WTC11 (cell line): ENCODE data around the gene CELF2. TPM values are rescaled to one million over a fixed set of nuclear protein-coding genes. Genes with fewer than 3 reads are reported as not detected.

Experiments
- ATAC-seq: fragments of 200-7000 bp; cut with Tn5 transposase; 2 replicates; pipeline ENCODE4 v1.10.0; 2021; ENCODE audit warnings: mild to moderate bottlenecking, moderate library complexity
- CTCF ChIA-PET: fragments of 300-600 bp; sonication (Branson Sonifier 250); formaldehyde crosslinking; loops from one replicate; lab custom pipeline; 2021; ENCODE audit warnings: antibody characterized with exemption; lab: Charles Lee
- POLR2A ChIA-PET: fragments of 350-600 bp; sonication (Branson Sonifier 250); formaldehyde crosslinking; loops from one replicate; lab custom pipeline; 2021; ENCODE audit warnings: antibody characterized with exemption; lab: Charles Lee
- DNase-seq: peaks from one replicate; pipeline ENCODE4 v3.0.0; 2021; ENCODE audit warnings: low spot score
- H3K27ac Mint-ChIP-seq: 2 replicates; pipeline ENCODE4 v1.8.0; 2021; ENCODE audit warnings: mixed read lengths
- H3K27me3 Mint-ChIP-seq: 2 replicates; pipeline ENCODE4 v1.8.0; 2021; ENCODE audit warnings: low read depth, mild to moderate bottlenecking, moderate library complexity, mixed read lengths
- H3K36me3 Mint-ChIP-seq: 2 replicates; pipeline ENCODE4 v1.8.0; 2021; ENCODE audit warnings: mixed read lengths
- H3K4me1 Mint-ChIP-seq: 2 replicates; pipeline ENCODE4 v1.8.0; 2022; ENCODE audit warnings: mixed read lengths
- H3K4me3 Mint-ChIP-seq: 2 replicates; pipeline ENCODE4 v1.8.0; 2021; ENCODE audit warnings: mild to moderate bottlenecking, moderate library complexity, mixed read lengths
- H3K9me3 Mint-ChIP-seq: 2 replicates; pipeline ENCODE4 v1.8.0; 2021; ENCODE audit warnings: mixed read lengths
- CREB1 ChIP-seq: sonication (generic); formaldehyde crosslinking; IDR thresholded peaks from 2 replicates; pipeline ENCODE4 v1.8.0; 2023; ENCODE audit warnings: mild to moderate bottlenecking, missing genetic modification reagents
- JUN ChIP-seq: sonication (generic); formaldehyde crosslinking; IDR thresholded peaks from 2 replicates; pipeline ENCODE4 v1.8.0; 2023; ENCODE audit warnings: mild to moderate bottlenecking, missing genetic modification reagents
- NFE2L1 ChIP-seq: sonication (generic); formaldehyde crosslinking; IDR thresholded peaks from 2 replicates; pipeline ENCODE4 v1.8.1; 2023; ENCODE audit warnings: missing genetic modification reagents
- NFYB ChIP-seq: sonication (generic); formaldehyde crosslinking; conservative IDR thresholded peaks from 2 replicates; pipeline ENCODE4 v1.8.0; 2022; ENCODE audit warnings: low read depth, missing genetic modification reagents
- NR2C2 ChIP-seq: sonication (generic); formaldehyde crosslinking; IDR thresholded peaks from 2 replicates; pipeline ENCODE4 v1.8.0; 2022; ENCODE audit warnings: mild to moderate bottlenecking, missing genetic modification reagents
- NR3C1 ChIP-seq: sonication (generic); formaldehyde crosslinking; conservative IDR thresholded peaks from 2 replicates; pipeline ENCODE4 v1.8.1; 2023; ENCODE audit warnings: low read depth, mild to moderate bottlenecking, missing genetic modification reagents
- RELA ChIP-seq: sonication (generic); formaldehyde crosslinking; IDR thresholded peaks from 2 replicates; pipeline ENCODE4 v1.8.1; 2022; ENCODE audit warnings: missing genetic modification reagents, mild to moderate bottlenecking, borderline replicate concordance
- SP1 ChIP-seq: sonication (generic); formaldehyde crosslinking; conservative IDR thresholded peaks from 2 replicates; pipeline ENCODE4 v1.8.1; 2022; ENCODE audit warnings: missing genetic modification reagents
- TEAD4 ChIP-seq: sonication (generic); formaldehyde crosslinking; IDR thresholded peaks from 2 replicates; pipeline ENCODE4 v1.8.0; 2022; ENCODE audit warnings: mild to moderate bottlenecking, missing genetic modification reagents
- USF1 ChIP-seq: sonication (generic); formaldehyde crosslinking; IDR thresholded peaks from 2 replicates; pipeline ENCODE4 v1.8.0; 2022; ENCODE audit warnings: mild to moderate bottlenecking, missing genetic modification reagents
- ZMAT4 ChIP-seq: fragments of 250-450 bp; sonication (Bioruptor Pico); IDR thresholded peaks from 2 replicates; pipeline ENCODE4 v1.9.0; 2021; ENCODE audit warnings: mild to moderate bottlenecking
- ZNF138 ChIP-seq: sonication (generic); formaldehyde crosslinking; conservative IDR thresholded peaks from 2 replicates; pipeline ENCODE4 v1.8.1; 2022; ENCODE audit warnings: mild to moderate bottlenecking, moderate library complexity, missing genetic modification reagents
- total RNA-seq: library from RNA; stranded (reverse); gene quantifications from 3 replicates; pipeline ENCODE4 v1.2.3, GENCODE V29; 2021
- TF ChIP-seq, protein P1 (sequence below): sonication (generic); formaldehyde crosslinking; IDR thresholded peaks from 2 replicates; pipeline ENCODE4 v1.8.0; 2022; ENCODE audit warnings: mild to moderate bottlenecking, missing genetic modification reagents
- TF ChIP-seq, protein P2 (sequence below): sonication (generic); formaldehyde crosslinking; IDR thresholded peaks from 2 replicates; pipeline ENCODE4 v1.8.1; 2023; ENCODE audit warnings: mild to moderate bottlenecking, missing genetic modification reagents, moderate library complexity
- TF ChIP-seq, protein P3 (sequence below): sonication (generic); formaldehyde crosslinking; IDR thresholded peaks from 2 replicates; pipeline ENCODE4 v1.8.1; 2022; ENCODE audit warnings: low read depth, mild to moderate bottlenecking, moderate library complexity, missing genetic modification reagents, borderline replicate concordance

The CELF2 gene
- total RNA-seq, 1 experiment from 2014 or later = 24.6 TPM

- POLR2A ChIA-PET = no interaction called here
- Mint-ChIP-seq H3K4me3 (no peak overlapping the region), H3K36me3 (0 out of 2 replicates have a peak, but pooled peaks cover 3% of the 10 kb centered on the region), H3K9me3 (no peaks in the 10 kb centered on the region), H3K27me3 (no peaks in the 10 kb centered on the region), H3K4me1 (peaks cover 8% of the 10 kb centered on the region), H3K27ac (no peak overlapping the region)
- CTCF ChIA-PET = no interaction called here
- DNase-seq (no peak), ATAC-seq (no peak)
- TF ChIP-seq, protein P1, sequence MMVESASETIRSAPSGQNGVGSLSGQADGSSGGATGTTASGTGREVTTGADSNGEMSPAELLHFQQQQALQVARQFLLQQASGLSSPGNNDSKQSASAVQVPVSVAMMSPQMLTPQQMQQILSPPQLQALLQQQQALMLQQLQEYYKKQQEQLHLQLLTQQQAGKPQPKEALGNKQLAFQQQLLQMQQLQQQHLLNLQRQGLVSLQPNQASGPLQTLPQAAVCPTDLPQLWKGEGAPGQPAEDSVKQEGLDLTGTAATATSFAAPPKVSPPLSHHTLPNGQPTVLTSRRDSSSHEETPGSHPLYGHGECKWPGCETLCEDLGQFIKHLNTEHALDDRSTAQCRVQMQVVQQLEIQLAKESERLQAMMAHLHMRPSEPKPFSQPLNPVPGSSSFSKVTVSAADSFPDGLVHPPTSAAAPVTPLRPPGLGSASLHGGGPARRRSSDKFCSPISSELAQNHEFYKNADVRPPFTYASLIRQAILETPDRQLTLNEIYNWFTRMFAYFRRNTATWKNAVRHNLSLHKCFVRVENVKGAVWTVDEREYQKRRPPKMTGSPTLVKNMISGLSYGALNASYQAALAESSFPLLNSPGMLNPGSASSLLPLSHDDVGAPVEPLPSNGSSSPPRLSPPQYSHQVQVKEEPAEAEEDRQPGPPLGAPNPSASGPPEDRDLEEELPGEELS (CRISPR knock-in tag) = no peak
- no peak for TF ChIP-seq NR3C1 (CRISPR knock-in tag)
- TF ChIP-seq USF1 (CRISPR knock-in tag) = no peak
- no peak for TF ChIP-seq RELA (CRISPR knock-in tag)
- TF ChIP-seq SP1 (CRISPR knock-in tag) = no peak
- TF ChIP-seq, protein P2, sequence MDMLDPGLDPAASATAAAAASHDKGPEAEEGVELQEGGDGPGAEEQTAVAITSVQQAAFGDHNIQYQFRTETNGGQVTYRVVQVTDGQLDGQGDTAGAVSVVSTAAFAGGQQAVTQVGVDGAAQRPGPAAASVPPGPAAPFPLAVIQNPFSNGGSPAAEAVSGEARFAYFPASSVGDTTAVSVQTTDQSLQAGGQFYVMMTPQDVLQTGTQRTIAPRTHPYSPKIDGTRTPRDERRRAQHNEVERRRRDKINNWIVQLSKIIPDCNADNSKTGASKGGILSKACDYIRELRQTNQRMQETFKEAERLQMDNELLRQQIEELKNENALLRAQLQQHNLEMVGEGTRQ (CRISPR knock-in tag) = no peak
- TF ChIP-seq CREB1 = no peak
Observed at GRCh38 chr10:11290156-11290890, 272.7 kb downstream of the CELF2 start.

GRCh38 chr10:11292576-11293302, 275.1 kb downstream of the CELF2 start:
- CTCF ChIA-PET = no interaction called here
- no peak overlapping the region for H3K27ac Mint-ChIP-seq

DNA sequence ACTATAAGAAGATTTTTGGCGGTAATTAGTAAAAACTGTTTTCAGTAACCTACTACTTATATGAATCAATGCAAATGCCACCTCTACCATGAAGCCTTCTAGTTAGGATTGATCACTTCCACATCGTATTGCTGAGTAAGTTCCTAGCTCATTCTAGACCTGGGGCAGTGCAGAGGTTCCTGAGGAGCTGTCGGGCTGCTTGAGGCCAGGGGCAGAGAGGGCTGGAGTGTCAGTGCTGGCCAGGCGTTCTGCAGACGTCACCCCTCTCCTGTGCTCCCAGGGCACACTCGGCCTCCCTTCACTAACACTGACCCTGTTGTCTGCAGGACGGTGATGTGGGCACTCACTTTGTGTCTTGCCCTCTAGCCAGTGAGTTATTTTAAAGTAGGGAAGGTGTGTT, 275.7 kb downstream of the CELF2 start:
- 0 out of 2 replicates have a peak, but pooled peaks cover 3% of the 10 kb centered on the region for H3K36me3 Mint-ChIP-seq
- no peak overlapping the region for H3K4me3 Mint-ChIP-seq
- CTCF ChIA-PET = no interaction called here
- no peak overlapping the region for H3K27ac Mint-ChIP-seq
- no peak for ATAC-seq
- TF ChIP-seq JUN (CRISPR knock-in tag) (no peak), SP1 (CRISPR knock-in tag) (no peak), NFE2L1 (no peak), ZMAT4 (CRISPR knock-in tag) (no peak), NFYB (CRISPR knock-in tag) (no peak)
- POLR2A ChIA-PET = no interaction called here
- no peak for DNase-seq
- no peaks in the 10 kb centered on the region for H3K27me3 Mint-ChIP-seq
- H3K4me1 Mint-ChIP-seq = peaks cover 8% of the 10 kb centered on the region
- H3K9me3 Mint-ChIP-seq = no peaks in the 10 kb centered on the region

More at GRCh38 chr10:11292576-11293302, 275.1 kb downstream of the CELF2 start:
- Mint-ChIP-seq H3K9me3 (no peaks in the 10 kb centered on the region), H3K27me3 (no peaks in the 10 kb centered on the region), H3K4me1 (peaks cover 8% of the 10 kb centered on the region), H3K36me3 (0 out of 2 replicates have a peak, but pooled peaks cover 3% of the 10 kb centered on the region), H3K4me3 (no peak overlapping the region)
- no peak for TF ChIP-seq NR2C2 (CRISPR knock-in tag)
- no peak for TF ChIP-seq ZNF138 (CRISPR knock-in tag)
- TF ChIP-seq TEAD4 (CRISPR knock-in tag) = no peak
- TF ChIP-seq, protein P1 (CRISPR knock-in tag) = no peak
- TF ChIP-seq, protein P3, sequence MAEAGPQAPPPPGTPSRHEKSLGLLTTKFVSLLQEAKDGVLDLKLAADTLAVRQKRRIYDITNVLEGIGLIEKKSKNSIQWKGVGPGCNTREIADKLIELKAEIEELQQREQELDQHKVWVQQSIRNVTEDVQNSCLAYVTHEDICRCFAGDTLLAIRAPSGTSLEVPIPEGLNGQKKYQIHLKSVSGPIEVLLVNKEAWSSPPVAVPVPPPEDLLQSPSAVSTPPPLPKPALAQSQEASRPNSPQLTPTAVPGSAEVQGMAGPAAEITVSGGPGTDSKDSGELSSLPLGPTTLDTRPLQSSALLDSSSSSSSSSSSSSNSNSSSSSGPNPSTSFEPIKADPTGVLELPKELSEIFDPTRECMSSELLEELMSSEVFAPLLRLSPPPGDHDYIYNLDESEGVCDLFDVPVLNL = no peak
- no peak for ATAC-seq
- no peak for DNase-seq
- POLR2A ChIA-PET = no interaction called here
